MM.1S (cell line): ENCODE measurements around the gene SREBF1.

Source experiments
- DNase-seq: peaks from one replicate; pipeline ENCODE4 v3.0.0-alpha.2; 2015
- H2AFZ ChIP-seq: fragments of 300-600 bp; sonication (generic); 2 replicates; pipeline ENCODE4 v1.6.0; 2016; ENCODE audit warnings: antibody characterized with exemption, low read length
- H3F3A ChIP-seq: fragments of 300-600 bp; sonication (generic); 2 replicates; pipeline ENCODE4 v1.6.1; 2016; ENCODE audit warnings: mild to moderate bottlenecking, antibody characterized with exemption, low read length, moderate library complexity, mixed read lengths; ENCODE audit not compliant: insufficient read depth
- H3K27ac ChIP-seq: fragments of 300-600 bp; sonication (generic); 2 replicates; pipeline ENCODE4 v1.5.1; 2016; ENCODE audit warnings: mild to moderate bottlenecking, low read length
- H3K27me3 ChIP-seq: fragments of 300-600 bp; sonication (generic); replicated peaks from 2 replicates; pipeline ENCODE4 v1.6.0; 2016; ENCODE audit warnings: low read length; ENCODE audit not compliant: insufficient read depth
- H3K36me3 ChIP-seq: fragments of 300-600 bp; sonication (generic); replicated peaks from 2 replicates; pipeline ENCODE4 v1.6.1; 2016; ENCODE audit warnings: mild to moderate bottlenecking, low read length, mixed read lengths; ENCODE audit not compliant: insufficient read depth
- H3K4me1 ChIP-seq: fragments of 300-600 bp; sonication (generic); 2 replicates; pipeline ENCODE4 v1.6.1; 2016; ENCODE audit warnings: low read length, mixed read lengths
- H3K4me2 ChIP-seq: fragments of 300-600 bp; sonication (generic); 2 replicates; pipeline ENCODE4 v1.6.0; 2016; ENCODE audit warnings: low read depth, low read length
- H3K4me3 ChIP-seq: fragments of 300-600 bp; sonication (generic); 2 replicates; pipeline ENCODE4 v1.5.1; 2016; ENCODE audit warnings: low read length, mixed read lengths
- H3K79me2 ChIP-seq: fragments of 300-600 bp; sonication (generic); 2 replicates; pipeline ENCODE4 v1.6.1; 2016; ENCODE audit warnings: mixed run types, low read length, mixed read lengths
- H3K9ac ChIP-seq: fragments of 300-600 bp; sonication (generic); 2 replicates; pipeline ENCODE4 v1.6.1; 2016; ENCODE audit warnings: low read length, mixed read lengths
- H3K9me2 ChIP-seq: fragments of 300-600 bp; sonication (generic); replicated peaks from 2 replicates; pipeline ENCODE4 v1.6.1; 2016; ENCODE audit warnings: mild to moderate bottlenecking, low read length, mixed read lengths; ENCODE audit not compliant: insufficient read depth
- H3K9me3 ChIP-seq: fragments of 300-600 bp; sonication (generic); replicated peaks from 2 replicates; pipeline ENCODE4 v1.6.1; 2016; ENCODE audit warnings: mild to moderate bottlenecking, low read length, mixed read lengths; ENCODE audit not compliant: insufficient read depth
- H4K20me1 ChIP-seq: fragments of 300-600 bp; sonication (generic); 2 replicates; pipeline ENCODE4 v1.6.1; 2016; ENCODE audit warnings: mild to moderate bottlenecking, low read length, moderate library complexity, mixed read lengths; ENCODE audit not compliant: insufficient read depth
- CTCF ChIP-seq: fragments of 300-600 bp; sonication (generic); IDR thresholded peaks from 2 replicates; pipeline ENCODE4 v1.5.1; 2016; ENCODE audit warnings: antibody characterized with exemption, low read length, mixed read lengths
- EZH2 ChIP-seq: fragments of 300-600 bp; sonication (generic); optimal IDR thresholded peaks from 2 replicates; pipeline ENCODE3; 2017; ENCODE audit warnings: low read depth, mild to moderate bottlenecking, antibody characterized with exemption, low read length, mixed read lengths
- EZH2phosphoT487 ChIP-seq: fragments of 300-600 bp; sonication (generic); IDR thresholded peaks from 2 replicates; pipeline ENCODE4 v1.6.1; 2018; ENCODE audit warnings: antibody characterized with exemption, low read length

SREBF1 gene

GRCh38 chr17:17797119-17797809 lies 39.5 kb downstream of the SREBF1 start:
- Histone ChIP-seq H3K36me3 (no peaks in the 10 kb centered on the region), H4K20me1 (no peaks in the 10 kb centered on the region), H3F3A (no peaks in the 10 kb centered on the region), H3K4me1 (no peaks in the 10 kb centered on the region), H3K9me2 (no peaks in the 10 kb centered on the region), H2AFZ (no peak overlapping the region), H3K27me3 (no peaks in the 10 kb centered on the region), H3K4me3 (no peak overlapping the region), H3K79me2 (no peaks in the 10 kb centered on the region), H3K9ac (no peak overlapping the region), H3K9me3 (no peaks in the 10 kb centered on the region), H3K4me2 (no peak overlapping the region), H3K27ac (no peak overlapping the region)
- TF ChIP-seq EZH2 (no peak), EZH2phosphoT487 (no peak), CTCF (no peak)
- no peak for DNase-seq

GRCh38 chr17:17796787-17797061 lies 40.1 kb downstream of the SREBF1 start:
- H3K9ac ChIP-seq: no peak overlapping the region
- H3K4me3 ChIP-seq: no peak overlapping the region
- H3F3A ChIP-seq: no peaks in the 10 kb centered on the region
- H3K27me3 ChIP-seq: no peaks in the 10 kb centered on the region
- no peak overlapping the region for H2AFZ ChIP-seq
- no peaks in the 10 kb centered on the region for H3K9me2 ChIP-seq
- no peaks in the 10 kb centered on the region for H3K4me1 ChIP-seq
- H3K27ac ChIP-seq: no peak overlapping the region
- no peaks in the 10 kb centered on the region for H3K79me2 ChIP-seq
- H4K20me1 ChIP-seq: no peaks in the 10 kb centered on the region
- no peak overlapping the region for H3K4me2 ChIP-seq
- TF ChIP-seq EZH2 (no peak), CTCF (no peak), EZH2phosphoT487 (no peak)
- no peaks in the 10 kb centered on the region for H3K9me3 ChIP-seq
- H3K36me3 ChIP-seq: no peaks in the 10 kb centered on the region
- DNase-seq: no peak

- Histone ChIP-seq H3K4me3 (no peak overlapping the region), H4K20me1 (no peaks in the 10 kb centered on the region), H3F3A (no peaks in the 10 kb centered on the region), H3K4me1 (no peaks in the 10 kb centered on the region), H3K9ac (no peak overlapping the region), H3K27me3 (no peaks in the 10 kb centered on the region), H3K9me2 (no peaks in the 10 kb centered on the region), H3K4me2 (no peak overlapping the region), H3K27ac (no peak overlapping the region), H3K9me3 (no peaks in the 10 kb centered on the region), H3K79me2 (no peaks in the 10 kb centered on the region), H3K36me3 (no peaks in the 10 kb centered on the region), H2AFZ (no peak overlapping the region)
- no peak for DNase-seq
- TF ChIP-seq CTCF (no peak), EZH2phosphoT487 (no peak), EZH2 (no peak)
These were observed 40.6 kb downstream of the SREBF1 start for GRCh38 chr17:17795946-17796786.
